ENCODE measurements around the gene WDR20. TPM values are rescaled to one million over a fixed set of nuclear protein-coding genes. Genes with fewer than 3 reads are reported as not detected.

Gene WDR20
- total and polyA plus RNA-seq, 2 of the 8 experiments (the other 6 are each of a cell fraction or from before 2014, with no cell fraction given), result 11.2 to 26.7 TPM

GRCh38 chr14:102092806-102093205 lies 46.9 kb upstream of the WDR20 start:
- H3K27ac ChIP-seq (ENCODE audit: low read depth, low read length), result no peak overlapping the region
- FAIRE-seq (no peak), DNase-seq (ENCODE audit: low read depth in 1 of 2, low spot score in 2 of 2) (no peak)
- ChIA-PET CTCF (ENCODE audit: partially characterized antibody) (interaction anchor here (0.6 to 1.7 kb wide), 3 partner anchors 29 to 109 kb away, joined by 3 to 6 read pairs (median 3); no protein-coding TSS in a partner anchor), POLR2A (ENCODE audit: partially characterized antibody) (interaction anchor here (0.7 kb wide), 2 partner anchors 160 to 225 kb away, joined by 3 to 4 read pairs; no protein-coding TSS in a partner anchor)
- 95% methylated on average over 10 of the region's 10 CpGs; no CpG with 5 or more reads in 1 of the 2 experiments for WGBS, 2 experiments (ENCODE audit: extremely low coverage in 1 of 2, insufficient coverage in 1 of 2, insufficient read length in 1 of 2, insufficient replicate concordance in 2 of 2, low coverage in 1 of 2, low lambda C conversion rate in 2 of 2, missing lambda C conversion rate in 1 of 2)
- no peaks in the 10 kb centered on the region for H3K27me3 ChIP-seq (replicated peaks in 1 of 4; ENCODE audit: control insufficient read depth in 3 of 4, extremely low read depth in 1 of 4, insufficient read depth in 3 of 4, low read length in 3 of 4)
- H2BK120ac ChIP-seq (replicated peaks; ENCODE audit: low read depth, low read length), result no peak overlapping the region
- no peak overlapping the region for H3K4me2 ChIP-seq (ENCODE audit: insufficient read depth in 1 of 2, low read depth in 2 of 2, low read length in 2 of 2)
- H4K5ac ChIP-seq (ENCODE audit: insufficient read length, low read depth, low read length), result no peak overlapping the region
- no peak overlapping the region for H3K9ac ChIP-seq (replicated peaks in 1 of 4; ENCODE audit: extremely low read depth in 1 of 4, low read depth in 3 of 4, low read length in 3 of 4)
- no peak overlapping the region for H2AK5ac ChIP-seq (ENCODE audit: low read depth, low read length)
- no peaks in the 10 kb centered on the region for H3K9me3 ChIP-seq (ENCODE audit: insufficient read depth in 2 of 2, low read depth in 1 of 2, low read length in 1 of 2)
- H3K4me1 ChIP-seq (replicated peaks in 1 of 4; ENCODE audit: control insufficient read depth in 3 of 4, insufficient read depth in 4 of 4, low read length in 3 of 4), result peaks cover 0 to 21% (median 16%) of the 10 kb centered on the region in 4 experiments; a peak in 6 of 7 replicates
- no peak overlapping the region for H2BK12ac ChIP-seq (ENCODE audit: low read depth, low read length)
- H4K20me1 ChIP-seq (replicated peaks in 1 of 2; ENCODE audit: control insufficient read depth in 1 of 2, insufficient read depth in 2 of 2, low read length in 2 of 2), result peaks cover 0 to 1% of the 10 kb centered on the region in 2 experiments
- no peak overlapping the region for H2BK15ac ChIP-seq (ENCODE audit: low read length)
- no peaks in the 10 kb centered on the region for H3K79me2 ChIP-seq (ENCODE audit: control insufficient read depth in 1 of 2, insufficient read depth in 2 of 2, low read length in 2 of 2)
- H2AFZ ChIP-seq (ENCODE audit: low read length), result no peak overlapping the region
- no peaks in the 10 kb centered on the region for H3K23me2 ChIP-seq (ENCODE audit: low read depth, low read length)
- H3K23ac ChIP-seq (ENCODE audit: insufficient read length), result no peak overlapping the region
- no peaks in the 10 kb centered on the region for H3K36me3 ChIP-seq (ENCODE audit: control insufficient read depth in 2 of 4, insufficient read depth in 4 of 4, low read length in 3 of 4)
- no peak overlapping the region for H2BK5ac ChIP-seq (ENCODE audit: low read depth, low read length)
- H3K4me3 ChIP-seq (ENCODE audit: extremely low read depth in 1 of 4, insufficient read depth in 2 of 4, low read depth in 3 of 4, low read length in 4 of 4), result no peak overlapping the region
- H3K56ac ChIP-seq (replicated peaks; ENCODE audit: insufficient read length, low read depth, low read length), result no peak overlapping the region
- no peak overlapping the region for H3K4ac ChIP-seq (replicated peaks; ENCODE audit: insufficient read length, low read depth, low read length)
- no peak overlapping the region for H3K18ac ChIP-seq (ENCODE audit: extremely low read depth, low read length)
- H2BK20ac ChIP-seq (ENCODE audit: low read length), result no peak overlapping the region
- H3K14ac ChIP-seq (ENCODE audit: insufficient read length), result no peak overlapping the region
- no peaks in the 10 kb centered on the region for H3K79me1 ChIP-seq (ENCODE audit: low read depth, low read length)
- H4K91ac ChIP-seq (replicated peaks; ENCODE audit: insufficient read length, low read length), result no peak overlapping the region
- no peak overlapping the region for H4K8ac ChIP-seq (ENCODE audit: extremely low read depth, insufficient read depth, low read length)
- TF ChIP-seq EZH2 (IDR thresholded peaks at IDR 0.05; ENCODE audit: low read depth, low read length, severe bottlenecking) (no peak), CEBPB (IDR thresholded peaks at IDR 0.05; ENCODE audit: low read depth, low read length) (no peak), SP1 (IDR thresholded peaks at IDR 0.05; ENCODE audit: low read depth, low read length) (no peak), ASH2L (IDR thresholded peaks at IDR 0.05; ENCODE audit: low read length) (no peak), HDAC6 (IDR thresholded peaks at IDR 0.05; ENCODE audit: low read depth, low read length) (no peak), JUND (IDR thresholded peaks at IDR 0.05; ENCODE audit: low read length) (no peak), ATF2 (IDR thresholded peaks at IDR 0.05; ENCODE audit: low read length) (no peak), GABPA (IDR thresholded peaks at IDR 0.05; ENCODE audit: borderline replicate concordance, insufficient read depth, low read length) (no peak), POU5F1 (IDR thresholded peaks at IDR 0.05; ENCODE audit: low read depth, low read length) (no peak), ATF3 (IDR thresholded peaks at IDR 0.05; ENCODE audit: insufficient read depth, low read depth, low read length) (no peak), TAF7 (optimal IDR thresholded peaks at IDR 0.05; ENCODE audit: borderline replicate concordance, low read depth, low read length) (no peak), MAFK (IDR thresholded peaks at IDR 0.05; ENCODE audit: low read depth, low read length) (no peak)
